GM21367 (cell line): ENCODE results near the gene COX4I1.

Experiments used
- ATAC-seq: cut with Tn5 transposase; IDR thresholded peaks from one replicate; pipeline ENCODE4 v1.9.1; 2021; ENCODE audit not compliant: unreplicated experiment

COX4I1 gene

GRCh38 chr16:85838381-85838780 is 38.9 kb downstream of the COX4I1 start:
- no peak for ATAC-seq

GRCh38 chr16:85838876-85839585 is 39.5 kb downstream of the COX4I1 start:
- ATAC-seq, result no peak

GRCh38 chr16:85839681-85840240 is 40.3 kb downstream of the COX4I1 start:
- no peak for ATAC-seq

GRCh38 chr16:85840395-85840794 is 40.9 kb downstream of the COX4I1 start:
- ATAC-seq, result no peak

- no peak for ATAC-seq
These were observed 41.3 kb downstream of the COX4I1 start for GRCh38 chr16:85840801-85841200.

- no peak for ATAC-seq
These were observed 42.9 kb downstream of the COX4I1 start for GRCh38 chr16:85842435-85842834.

GRCh38 chr16:85842848-85843247 is 43.4 kb downstream of the COX4I1 start:
- no peak for ATAC-seq

- ATAC-seq, result no peak
These were observed 44.1 kb downstream of the COX4I1 start for GRCh38 chr16:85843471-85844168.

GRCh38 chr16:85844169-85844481 is 44.6 kb downstream of the COX4I1 start:
- ATAC-seq, result no peak

GRCh38 chr16:85844786-85845185 is 45.3 kb downstream of the COX4I1 start:
- ATAC-seq, result no peak

- ATAC-seq, result no peak
These were observed 45.8 kb downstream of the COX4I1 start for GRCh38 chr16:85845266-85845665.

GRCh38 chr16:85846461-85846860 is 47.0 kb downstream of the COX4I1 start:
- ATAC-seq, result no peak

GRCh38 chr16:85847036-85847435 is 47.5 kb downstream of the COX4I1 start:
- ATAC-seq, result no peak

- no peak for ATAC-seq
These were observed 48.4 kb downstream of the COX4I1 start for GRCh38 chr16:85847681-85848601.

GRCh38 chr16:85848986-85849385 is 49.5 kb downstream of the COX4I1 start:
- no peak for ATAC-seq

GRCh38 chr16:85849388-85849787 is 49.9 kb downstream of the COX4I1 start:
- ATAC-seq, result no peak

- no peak for ATAC-seq
These were observed 50.9 kb downstream of the COX4I1 start for GRCh38 chr16:85850344-85850880.

- ATAC-seq, result no peak
These were observed 51.7 kb downstream of the COX4I1 start for GRCh38 chr16:85851034-85851785.

- ATAC-seq, result no peak
These were observed 54.4 kb downstream of the COX4I1 start for GRCh38 chr16:85853547-85854545.
